GM12878 (cell line): ENCODE measurements around the gene TSPAN5. TPM values are rescaled to one million over a fixed set of nuclear protein-coding genes. Genes with fewer than 3 reads are reported as not detected.

Experiments used
- ASH2L ChIP-seq: fragments of 300-600, 200-600 bp; sonication (generic); IDR thresholded peaks from 2 replicates; pipeline ENCODE4 v1.6.1; 2017; ENCODE audit warnings: low read depth, mild to moderate bottlenecking, borderline replicate concordance
- ATF7 ChIP-seq: fragments of 450-650 bp; IDR thresholded peaks from 2 replicates; pipeline ENCODE4 v1.6.1; 2016; ENCODE audit warnings: low read depth, mild to moderate bottlenecking
- CREB1 ChIP-seq: IDR thresholded peaks from 2 replicates; pipeline ENCODE4 v1.6.1; 2012; ENCODE audit warnings: low read depth, mild to moderate bottlenecking, inconsistent platforms
- CREM ChIP-seq: IDR thresholded peaks from 2 replicates; pipeline ENCODE4 v1.6.1; 2014; ENCODE audit warnings: antibody characterized with exemption, low read depth
- CUX1 ChIP-seq: IDR thresholded peaks from 2 replicates; pipeline ENCODE4 v1.6.1; 2012; ENCODE audit warnings: improper control_type of control experiment, low read depth, low read length; ENCODE audit not compliant: insufficient replicate concordance
- ETV6 ChIP-seq, 2 experiments: fragments of 450-650 bp in 1 of 2; IDR thresholded peaks in 1 of 2; conservative IDR thresholded peaks in 1 of 2; 2 replicates each; pipeline ENCODE4 v1.6.1; 2014; ENCODE audit warnings: antibody characterized with exemption in 1 of 2, borderline replicate concordance in 1 of 2, low read depth in 1 of 2, mild to moderate bottlenecking in 1 of 2, moderate library complexity in 1 of 2
- HDAC2 ChIP-seq: fragments of 200-600 bp; sonication (generic); IDR thresholded peaks from 2 replicates; pipeline ENCODE4 v1.6.1; 2017
- NFIC ChIP-seq: IDR thresholded peaks from 2 replicates; pipeline ENCODE4 v1.6.1; 2012; ENCODE audit warnings: low read depth, mild to moderate bottlenecking, inconsistent platforms, low read length, moderate library complexity
- NR2C1 ChIP-seq: fragments of 450-650 bp; IDR thresholded peaks from 2 replicates; pipeline ENCODE4 v1.6.1; 2017; ENCODE audit warnings: antibody characterized with exemption, mild to moderate bottlenecking, moderate library complexity
- PAX5 ChIP-seq: IDR thresholded peaks from 2 replicates; pipeline ENCODE4 v1.6.1; 2011; ENCODE audit warnings: low read depth, low read length, borderline replicate concordance
- POU2F2 ChIP-seq: IDR thresholded peaks from 3 replicates; pipeline ENCODE4 v1.6.1; 2011; ENCODE audit warnings: low read depth, mild to moderate bottlenecking, low read length, borderline replicate concordance
- RAD21 ChIP-seq: IDR thresholded peaks from 2 replicates; pipeline ENCODE4 v1.6.1; 2011; ENCODE audit warnings: mild to moderate bottlenecking, low read depth, low read length, moderate library complexity; ENCODE audit not compliant: insufficient read depth
- REST ChIP-seq: IDR thresholded peaks from 2 replicates; pipeline ENCODE4 v1.6.1; 2012; ENCODE audit warnings: mild to moderate bottlenecking, low read depth, low read length
- TBL1XR1 ChIP-seq: IDR thresholded peaks from 2 replicates; pipeline ENCODE4 v1.6.1; 2012; ENCODE audit warnings: low read depth, low read length, improper control_type of control experiment
- WRNIP1 ChIP-seq: IDR thresholded peaks from 2 replicates; pipeline ENCODE4 v1.6.1; 2011; ENCODE audit warnings: low read depth, low read length, improper control_type of control experiment, borderline replicate concordance
- ZNF592 ChIP-seq: fragments of 450-650 bp; IDR thresholded peaks from 2 replicates; pipeline ENCODE4 v1.6.1; 2017; ENCODE audit warnings: mild to moderate bottlenecking, moderate library complexity
- polyA plus RNA-seq, 11 experiments: library from polyadenylated mRNA; depleted of rRNA in 4 of 11; unstranded in 6 of 11; stranded (reverse) in 5 of 11; fragments of >200 nt; fragmentation: Nextera tagmentation in 4 of 11; fragmentation: Illumina TruSeq in 1 of 11; extraction: Ambion mirVana in 4 of 11; extraction: Trizol in 1 of 11; gene quantifications; 1 replicate in 1 of 11; 2 replicates in 10 of 11; pipeline versions ENCODE4 v1.2.1 to v1.2.3, GENCODE V29; 2011 to 2016; ENCODE audit warnings: inconsistent platforms in 2 of 11, missing spikeins in 2 of 11, low read depth in 1 of 11
- total RNA-seq, 4 experiments: library from RNA; depleted of rRNA in 3 of 4; stranded (reverse); fragments of >200 nt in 3 of 4; fragmentation: Illumina TruSeq in 1 of 4; extraction: Trizol in 1 of 4; gene quantifications; 2 replicates each; pipeline versions ENCODE4 v1.2.1 to v1.2.3, GENCODE V29; 2013 to 2021

The TSPAN5 gene
- total and polyA plus RNA-seq, 10 of the 15 experiments (the other 5 are each of a cell fraction or from before 2014, with no cell fraction given) = 0.09 to 8.2 (median 0.27) TPM

- TF ChIP-seq CUX1 (no peak), ASH2L (no peak), PAX5 (no peak), ETV6 (conservative IDR thresholded peaks at IDR 0.05 in 1 of 2, IDR thresholded peaks at IDR 0.05 in 1 of 2; ENCODE audit: borderline replicate concordance in 1 of 2, low read depth in 1 of 2) (peak in 1 of 2 experiments; percentile 29; a peak in 2 of 4 replicates), WRNIP1 (no peak), POU2F2 (peak; percentile 90; the same call in 2 of the 3 replicates), NR2C1 (no peak), RAD21 (no peak), REST (no peak), TBL1XR1 (no peak), ZNF592 (no peak), CREB1 (0 out of 2 replicates have a peak, but pooled peaks have one; percentile 9), CREM (0 out of 2 replicates have a peak, but pooled peaks have one; percentile 14), ATF7 (0 out of 2 replicates have a peak, but pooled peaks have one; percentile 37), HDAC2 (no peak), NFIC (0 out of 2 replicates have a peak, but pooled peaks have one; percentile 8)
Measured at GRCh38 chr4:98518559-98519267, 139.7 kb downstream of the TSPAN5 start (continued).
